GM21576 (cell line): Measurements from ENCODE around the gene SMIM7.
"Not testable (repeated sequence)": the region's sequence is repeated elsewhere in the genome, so short reads cannot be mapped to it uniquely, and the experiment has no call there.

ENCODE experiments used
- ATAC-seq: cut with Tn5 transposase; IDR thresholded peaks from one replicate; pipeline ENCODE4 v1.9.1; 2021; ENCODE audit warnings: mild to moderate bottlenecking, moderate library complexity; ENCODE audit not compliant: unreplicated experiment

SMIM7 gene

DNA sequence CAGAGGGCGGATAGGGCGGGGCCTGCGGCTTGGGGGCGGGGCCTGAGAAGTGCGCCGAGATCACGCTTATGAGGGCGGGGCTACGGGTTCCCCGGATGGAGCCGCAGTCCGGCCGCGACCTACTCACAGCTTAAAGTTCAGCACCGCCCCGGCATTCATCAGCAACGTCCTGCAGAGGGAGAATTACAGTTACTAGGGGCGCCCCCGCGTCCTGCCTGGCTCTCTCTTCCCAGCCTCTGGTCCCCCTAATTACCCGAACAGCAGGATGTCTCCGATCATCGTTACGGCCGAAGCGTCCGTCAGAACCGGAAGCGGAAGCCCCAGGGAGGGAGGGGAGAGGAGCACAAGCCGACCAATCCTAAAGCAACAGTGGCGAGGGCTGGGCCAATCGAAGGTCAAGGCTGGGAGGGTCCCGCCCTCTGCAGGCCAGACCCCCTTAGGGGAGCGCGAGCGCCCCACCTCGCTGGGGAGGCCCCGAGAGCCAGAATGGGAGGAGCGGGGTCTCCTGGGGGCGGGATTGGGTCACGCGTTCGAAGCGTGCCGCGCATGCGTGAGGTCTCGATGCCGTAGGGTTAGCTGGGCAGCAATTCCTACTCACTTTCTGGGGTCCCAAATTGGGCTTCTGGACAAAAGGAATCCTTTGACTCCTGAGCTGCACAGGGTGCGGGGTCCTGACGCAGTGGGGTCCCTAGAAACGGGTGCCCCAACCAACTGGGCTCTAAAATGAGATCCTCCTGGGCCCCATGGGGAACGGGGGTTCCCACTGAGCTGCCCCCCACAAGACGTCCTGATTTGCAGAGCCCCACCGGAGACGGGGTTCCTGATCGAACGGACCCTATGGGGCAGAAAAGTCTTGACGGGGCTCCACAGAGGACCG lies at the start of gene SMIM7:
TSS of gene SMIM7 (minus strand) at position 313 of the 877 bp plus-strand sequence. CDS start at position 279, 34 bp downstream.
- ATAC-seq: peak; percentile 84

DNA sequence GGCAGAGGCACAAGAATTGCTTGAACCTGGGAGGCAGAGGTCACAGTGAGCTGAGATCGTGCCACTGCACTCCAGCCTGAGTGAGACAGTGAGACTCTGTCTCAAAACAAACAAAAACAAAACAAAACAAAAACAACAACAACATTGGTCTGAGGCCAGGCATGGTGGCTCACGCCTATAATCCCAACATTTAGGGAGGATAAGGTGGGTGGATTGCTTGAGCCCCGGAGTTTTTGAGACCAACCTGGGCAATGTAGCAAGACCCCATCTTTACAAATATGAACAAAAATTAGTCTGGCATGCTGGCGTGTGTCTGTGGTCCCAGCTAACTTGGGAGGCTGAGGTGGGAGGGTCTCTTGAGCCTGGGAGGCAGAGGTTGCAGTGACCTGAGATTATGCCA lies 43.7 kb upstream of the SMIM7 start:
- no peak for ATAC-seq

DNA sequence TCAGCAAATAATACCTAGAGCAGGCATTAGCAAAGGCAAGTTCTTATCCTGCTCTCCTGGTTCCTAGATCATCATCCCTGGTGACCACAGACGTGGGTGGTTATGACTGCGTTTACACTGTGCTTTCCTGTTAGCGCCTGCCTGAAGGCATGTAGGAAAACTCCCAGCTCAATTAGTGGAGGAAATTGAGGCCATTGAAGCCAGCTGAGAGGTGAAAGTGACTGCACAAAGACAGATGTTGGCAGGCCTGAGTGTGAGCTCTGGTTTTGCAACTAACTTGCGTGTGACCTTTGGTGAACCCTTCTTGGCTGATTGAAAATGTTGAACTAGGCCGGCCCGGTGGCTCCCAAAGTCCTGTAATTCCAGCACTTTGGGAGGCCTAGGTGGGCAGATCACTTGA lies 42.2 kb upstream of the SMIM7 start:
- ATAC-seq: no peak

DNA sequence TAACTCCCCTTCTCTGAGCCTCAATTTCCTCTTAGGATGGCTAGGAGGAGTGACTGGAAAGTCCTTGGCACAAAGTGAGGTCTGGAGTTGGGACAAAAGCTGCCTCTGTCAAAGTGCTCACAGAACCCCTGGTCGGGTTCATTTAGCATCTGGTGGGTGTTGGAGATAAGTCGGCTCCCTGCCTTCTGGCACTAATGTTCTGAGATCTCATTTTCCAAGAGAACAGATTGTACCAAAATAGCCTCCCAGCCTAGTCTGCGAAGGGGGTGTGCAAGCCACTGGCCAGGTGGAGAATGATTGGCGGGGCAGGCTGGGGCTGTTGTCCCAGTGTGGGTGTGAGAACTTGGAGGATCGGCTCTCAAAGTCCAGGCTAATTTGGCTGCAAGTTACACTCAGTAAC lies 39.0 kb upstream of the SMIM7 start:
- no peak for ATAC-seq

DNA sequence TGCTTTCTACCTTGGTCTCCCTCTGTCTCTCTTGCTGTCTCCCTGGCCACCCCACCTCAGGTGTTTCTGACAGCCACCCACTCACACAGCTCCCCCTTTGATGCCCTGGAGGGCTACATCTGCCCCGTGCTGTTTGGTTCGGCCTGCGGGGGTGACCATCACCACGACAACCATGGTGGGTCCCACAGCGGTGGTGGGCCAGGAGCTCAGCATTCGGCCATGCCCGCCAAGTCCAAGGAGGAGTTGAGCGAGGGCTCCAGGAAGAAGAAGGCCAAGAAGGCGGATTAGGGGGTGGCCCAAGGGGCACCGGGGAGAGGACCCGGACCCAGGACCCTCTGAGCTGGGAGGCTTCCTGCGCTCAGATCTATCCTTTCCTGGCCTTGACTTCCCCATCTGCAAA lies 28.1 kb upstream of the SMIM7 start:
- ATAC-seq: no peak

DNA sequence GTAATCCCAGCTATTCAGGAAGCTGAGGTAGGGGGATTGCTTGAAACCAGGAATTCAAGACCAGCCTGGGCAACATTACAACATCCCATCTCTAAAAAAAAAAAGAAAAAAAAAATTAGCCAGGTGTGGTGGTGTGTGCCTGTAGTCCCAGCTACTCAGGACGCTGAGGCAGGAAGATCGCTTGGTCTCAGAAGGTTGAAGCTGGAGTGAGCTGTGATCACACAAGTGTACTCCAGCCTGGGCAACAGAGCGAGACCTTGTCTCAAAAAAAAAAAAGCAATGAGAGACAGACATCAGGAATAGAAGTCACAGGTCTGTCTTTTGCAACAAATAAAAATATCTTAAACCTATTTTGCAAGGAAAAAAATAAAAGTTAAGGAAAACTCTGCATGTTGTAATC lies 24.3 kb upstream of the SMIM7 start:
- ATAC-seq: no peak

DNA sequence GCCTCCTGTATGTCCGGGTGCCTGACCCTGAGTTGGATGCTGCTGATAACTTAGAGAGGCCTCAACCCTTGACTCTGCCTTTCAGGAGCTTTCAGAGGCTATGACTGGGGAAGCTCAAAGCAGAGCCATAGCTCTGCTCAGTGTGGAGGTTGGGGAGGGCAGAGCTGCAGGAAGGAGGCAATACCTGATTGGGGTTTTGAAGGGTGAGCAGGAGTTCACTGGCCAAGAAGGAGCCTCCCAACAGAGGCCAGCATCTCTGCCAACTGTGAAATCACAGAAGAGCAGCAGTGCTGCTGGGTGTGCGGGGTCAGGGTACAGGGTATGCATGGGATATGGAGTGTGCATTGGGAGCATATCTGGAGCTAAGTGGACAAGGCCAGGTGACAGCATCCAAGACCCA lies 22.6 kb upstream of the SMIM7 start:
- ATAC-seq: no peak

DNA sequence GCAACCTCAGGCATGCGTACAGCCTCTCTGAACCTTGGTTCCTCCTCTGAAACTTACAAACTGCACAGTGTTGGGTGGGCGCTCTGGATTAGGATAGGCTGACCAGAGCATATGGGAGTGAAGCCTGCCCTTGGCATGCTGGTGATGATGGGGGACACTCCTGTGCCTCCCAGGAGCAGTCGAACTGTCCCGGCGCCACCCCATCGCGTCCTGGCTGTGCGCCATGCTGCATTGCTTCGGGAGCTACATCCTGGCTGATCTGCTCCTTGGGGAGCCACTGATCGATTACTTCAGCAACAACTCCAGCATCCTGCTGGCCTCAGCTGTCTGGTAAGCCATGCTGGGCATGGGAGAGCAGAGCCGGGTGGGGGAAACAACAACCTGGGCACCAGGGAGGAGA lies 19.9 kb upstream of the SMIM7 start:
- no peak for ATAC-seq

DNA sequence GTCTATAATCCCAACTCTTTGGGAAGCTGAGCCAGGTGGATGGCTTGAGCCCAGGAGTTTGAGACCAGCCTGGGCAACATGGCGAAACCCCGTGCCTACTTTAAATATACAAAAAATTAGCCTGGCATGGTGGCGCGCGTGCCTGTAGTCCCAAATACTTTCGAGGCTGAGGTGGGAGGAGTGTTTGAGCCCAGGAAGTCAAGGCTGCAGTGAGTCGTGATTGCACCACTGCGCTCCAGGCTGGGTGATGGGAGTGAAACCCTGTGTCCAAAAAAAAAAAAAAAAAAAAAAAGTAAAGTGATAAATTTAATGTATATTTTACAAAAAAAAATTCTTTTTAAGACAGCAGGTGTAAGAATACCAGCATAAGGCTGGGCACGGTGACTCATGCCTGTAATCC lies 18.6 kb upstream of the SMIM7 start:
- ATAC-seq: no peak

DNA sequence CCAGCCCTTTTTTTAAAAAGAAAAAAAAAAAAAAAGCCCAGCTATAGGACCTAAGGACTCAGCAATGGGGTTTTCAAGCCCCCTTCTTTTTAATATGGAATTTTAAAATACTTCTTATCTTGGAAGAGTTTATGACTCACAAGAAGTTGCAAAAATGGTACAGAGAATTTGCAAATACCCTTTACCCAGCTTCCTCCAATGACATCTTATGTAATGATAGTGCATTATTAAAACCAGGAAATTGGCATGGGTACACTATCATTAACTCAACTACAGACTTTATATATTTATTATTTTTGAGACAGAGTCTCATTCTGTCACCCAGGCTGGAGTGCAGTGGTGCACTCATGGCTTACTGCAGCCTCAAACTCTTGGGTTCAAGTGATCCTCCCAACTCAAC lies 17.1 kb upstream of the SMIM7 start:
- ATAC-seq: no peak

DNA sequence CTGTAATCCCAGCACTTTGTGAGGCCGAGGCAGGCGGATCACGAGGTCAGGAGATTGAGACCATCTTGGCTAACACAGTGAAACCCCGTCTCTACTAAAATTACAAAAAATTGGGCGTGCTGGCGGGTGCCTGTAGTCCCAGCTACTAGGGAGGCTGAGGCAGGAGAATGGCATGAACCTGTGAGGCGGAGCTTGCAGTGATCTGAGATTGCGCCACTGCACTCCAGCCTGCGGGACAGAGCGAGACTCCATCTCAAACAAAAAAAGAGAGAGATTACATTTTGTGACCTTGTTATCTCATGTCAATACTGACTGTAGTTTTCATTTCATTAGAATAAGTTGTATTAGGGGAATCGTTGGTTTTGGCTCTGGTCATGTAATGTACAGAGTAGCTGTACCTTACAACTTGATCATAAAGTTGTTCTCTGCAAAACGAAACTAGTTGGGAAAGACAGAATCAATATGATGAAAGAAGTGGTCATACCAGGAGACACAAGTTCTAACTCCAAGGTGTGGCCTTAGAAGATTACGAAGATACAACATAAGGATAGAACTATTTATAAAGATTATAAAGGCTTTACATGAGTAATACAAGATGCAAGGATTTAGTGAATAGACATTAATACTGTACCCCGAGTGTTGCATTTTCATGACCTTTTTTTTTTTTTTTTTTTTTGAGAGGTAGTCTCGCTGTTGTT lies 16.3 kb upstream of the SMIM7 start:
- no peak for ATAC-seq

DNA sequence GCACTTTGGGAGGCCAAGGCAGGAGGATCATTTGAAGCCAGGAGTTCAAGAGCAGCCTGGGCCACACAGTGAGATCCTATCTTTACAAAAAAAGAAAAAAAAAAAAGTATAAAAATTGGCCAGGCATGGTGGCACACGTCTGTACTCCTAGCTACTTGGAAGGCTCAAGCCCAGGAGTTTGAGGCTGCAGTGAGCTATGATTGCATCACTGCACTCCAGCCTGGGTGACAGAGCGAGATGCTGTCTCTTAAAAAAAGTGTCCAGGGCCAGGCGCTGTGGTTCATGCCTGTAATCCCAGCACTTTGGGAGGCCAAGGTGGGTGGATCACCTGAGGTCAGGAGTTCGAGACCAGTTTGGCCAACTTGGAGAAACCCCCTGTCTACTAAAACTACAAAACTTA lies 13.9 kb upstream of the SMIM7 start:
- ATAC-seq: not testable (repeated sequence)

DNA sequence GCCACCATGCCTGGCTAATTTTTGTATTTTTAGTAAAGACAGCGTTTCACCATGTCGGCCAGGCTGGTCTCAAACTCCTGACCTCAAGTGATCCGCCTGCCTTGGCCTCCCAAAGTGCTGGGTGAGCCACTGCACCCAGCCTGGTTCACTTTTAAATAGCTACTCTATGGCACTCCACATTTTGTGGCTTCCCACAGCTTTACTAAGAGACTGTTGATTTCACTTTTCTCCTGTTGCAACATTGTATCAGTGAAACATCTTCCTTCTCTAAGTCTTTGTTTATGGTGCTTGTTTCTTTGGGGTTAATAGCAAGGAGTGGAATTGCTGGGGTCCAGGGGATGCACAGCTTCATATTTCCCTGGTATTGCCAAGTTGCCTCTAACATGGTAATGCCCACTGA lies 13.3 kb upstream of the SMIM7 start:
- ATAC-seq: no peak

DNA sequence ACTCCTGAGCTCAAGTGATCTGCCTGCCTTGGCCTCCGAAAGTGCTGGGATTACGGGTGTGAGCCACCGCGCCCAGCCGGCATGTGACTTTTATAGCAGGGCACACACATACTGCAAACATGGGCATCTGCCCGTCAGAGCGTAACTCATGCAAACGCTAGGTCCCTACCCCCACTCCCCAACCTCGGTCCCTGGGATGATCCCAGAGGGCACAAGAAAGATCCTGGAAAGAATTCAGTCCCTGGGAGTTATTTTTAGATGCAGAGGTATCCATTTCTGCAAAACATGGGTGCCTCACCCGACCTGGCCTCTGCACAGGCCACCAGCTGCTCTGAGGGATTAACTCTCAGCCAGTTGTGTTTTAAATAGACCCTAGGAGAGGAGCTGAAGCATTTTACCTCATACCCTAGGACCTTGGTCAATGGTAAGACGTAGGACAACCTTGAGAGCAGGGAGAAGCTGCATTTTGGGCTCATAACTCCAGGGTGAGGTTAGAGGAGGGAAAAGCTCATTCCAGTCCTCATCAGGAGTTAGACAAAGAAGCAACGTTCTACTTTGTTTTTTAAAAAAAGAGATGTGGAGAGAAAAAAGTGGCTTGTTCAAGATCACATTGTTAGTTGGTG lies 11.8 kb upstream of the SMIM7 start:
- no peak for ATAC-seq

DNA sequence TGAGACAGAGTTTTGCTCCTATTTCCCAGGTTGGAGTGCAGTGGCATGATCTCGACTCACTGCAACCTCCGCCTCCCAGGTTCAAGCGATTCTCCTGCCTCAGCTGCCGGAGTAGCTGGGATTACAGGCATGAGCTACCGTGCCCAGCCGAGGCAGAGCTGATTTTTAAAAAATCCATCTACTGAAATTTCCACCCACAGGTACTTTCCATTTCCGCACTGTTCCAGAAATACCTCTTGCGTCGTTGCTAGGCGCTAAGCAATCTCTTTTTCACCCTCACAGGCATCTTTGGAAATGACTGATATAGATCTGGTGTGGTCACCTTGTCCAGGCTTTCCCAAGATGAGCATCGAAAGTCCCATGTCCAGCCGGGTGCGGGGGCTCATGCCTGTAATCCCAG lies 10.3 kb upstream of the SMIM7 start:
- ATAC-seq: no peak

DNA sequence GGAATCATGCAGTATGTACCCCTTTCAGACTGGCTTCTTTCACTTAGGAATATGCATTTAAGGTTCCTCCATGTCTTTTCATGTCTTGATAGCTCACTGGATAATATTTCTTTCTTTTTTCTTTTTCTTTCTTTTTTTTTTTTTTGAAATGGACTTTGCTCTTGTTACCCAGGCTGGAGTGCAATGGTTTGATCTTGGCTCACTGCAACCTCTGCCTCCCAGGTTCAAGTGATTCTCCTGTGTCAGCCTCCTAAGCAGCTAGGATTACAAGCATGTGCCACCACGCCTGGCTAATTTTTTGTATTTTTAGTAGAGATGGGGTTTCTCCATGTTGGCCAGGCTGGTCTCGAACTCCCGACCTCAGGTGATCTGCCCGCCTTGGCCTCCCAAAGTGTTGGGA lies 8.8 kb upstream of the SMIM7 start:
- ATAC-seq: not testable (repeated sequence)

DNA sequence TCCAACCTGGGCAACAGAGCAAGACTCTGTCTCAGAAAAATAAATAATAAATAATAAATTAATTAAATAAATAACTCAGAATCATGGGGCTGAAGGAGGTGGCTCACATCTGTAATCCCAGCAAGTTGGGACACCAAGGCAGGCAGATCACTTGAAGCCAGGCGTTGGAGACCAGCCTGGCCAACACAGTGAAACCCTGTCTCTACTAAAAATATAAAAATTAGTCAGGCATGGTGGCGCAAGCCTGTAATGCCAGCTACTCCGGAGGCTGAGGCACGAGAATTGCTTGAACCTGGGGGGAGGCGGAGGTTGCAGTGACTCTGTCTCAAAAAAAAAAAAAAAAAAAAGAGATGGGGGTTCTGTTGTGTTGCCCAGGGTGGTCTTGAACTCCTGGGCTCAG lies 8.2 kb upstream of the SMIM7 start:
- no peak for ATAC-seq

DNA sequence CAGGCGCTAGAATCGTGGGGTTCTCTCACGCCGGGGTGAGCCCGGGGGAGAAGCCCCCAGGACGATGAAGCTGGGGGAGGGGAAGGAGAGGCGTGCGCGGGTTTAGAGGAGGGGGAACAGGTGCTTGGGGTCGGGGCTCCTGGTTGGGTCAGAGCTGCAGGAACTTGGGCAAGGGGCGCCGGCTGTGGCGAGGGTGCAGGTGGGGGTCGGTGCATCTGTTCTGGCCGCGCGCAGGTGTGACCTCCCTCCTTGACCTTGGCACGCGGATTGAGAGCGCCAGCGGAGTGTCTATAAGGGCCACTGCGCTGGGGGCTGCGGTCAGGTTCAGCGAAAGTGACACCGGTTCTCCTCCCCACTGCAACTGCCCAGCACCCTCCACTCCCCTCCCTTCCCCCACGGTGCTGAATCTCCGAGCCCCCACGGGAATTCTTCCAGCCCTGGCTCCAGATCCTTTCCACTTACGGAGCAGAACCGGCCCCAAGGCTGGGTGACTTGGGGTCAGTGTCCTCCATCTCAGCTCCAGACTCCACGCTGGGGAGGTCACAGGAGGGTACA lies 1.6 kb upstream of the SMIM7 start:
- no peak for ATAC-seq

DNA sequence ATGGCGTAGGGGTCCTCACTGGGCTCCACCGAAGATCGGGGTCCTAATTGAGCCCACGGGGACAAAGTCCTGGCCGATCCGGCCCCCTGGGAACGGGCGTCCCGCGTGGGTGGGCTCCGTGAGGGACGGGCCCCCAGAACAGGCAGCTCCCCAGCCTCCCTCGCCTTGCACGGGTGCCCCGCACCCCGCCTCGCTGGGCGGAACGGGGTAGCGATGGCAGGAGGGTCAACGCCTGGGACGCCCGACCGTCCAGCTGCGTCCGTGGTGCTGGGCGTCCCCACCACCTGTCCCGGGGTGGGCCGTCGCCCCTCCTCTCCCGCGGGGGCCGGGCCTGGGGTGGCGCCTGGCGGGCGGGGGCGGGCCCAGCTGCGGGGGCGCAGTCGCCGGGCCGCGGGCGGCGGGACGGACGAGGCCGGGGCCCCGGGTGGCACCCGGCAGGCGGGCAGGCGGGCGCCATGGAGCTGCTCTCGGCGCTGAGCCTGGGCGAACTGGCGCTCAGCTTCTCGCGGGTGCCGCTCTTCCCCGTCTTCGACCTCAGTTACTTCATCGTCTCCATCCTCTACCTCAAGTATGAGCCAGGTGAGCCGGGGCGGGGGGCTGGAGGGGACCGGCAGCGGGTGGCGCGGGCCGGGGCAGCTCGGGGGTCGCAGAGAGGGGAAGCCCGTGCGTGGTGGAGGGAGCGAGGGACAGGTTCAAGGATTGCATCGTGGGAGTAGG lies 977 bp upstream of the SMIM7 start, which contains the start of gene TMEM38A:
TSS of gene TMEM38A (plus strand) at position 377 of the 717 bp plus-strand sequence. CDS start at position 456, 79 bp downstream.
- ATAC-seq: peak; percentile 26

DNA sequence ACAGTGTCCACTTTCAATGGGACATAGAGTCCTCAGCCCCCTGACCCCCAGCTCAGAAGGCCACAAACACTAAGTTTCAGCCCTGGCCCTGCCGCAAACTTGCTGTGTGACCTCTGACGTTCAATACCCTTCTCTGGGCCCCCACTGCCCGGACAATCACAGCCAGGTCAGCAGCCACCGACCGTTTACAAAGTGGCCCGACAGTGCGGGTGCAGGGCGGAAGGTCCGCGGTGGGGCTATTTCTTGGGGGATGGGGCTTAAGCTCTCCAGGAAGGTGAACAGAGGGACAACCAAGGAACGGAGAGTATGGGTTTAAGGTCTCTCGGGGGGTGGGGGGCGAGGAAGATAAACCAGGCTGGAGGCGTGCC lies 496 bp downstream of the SMIM7 start:
- ATAC-seq: no peak

DNA sequence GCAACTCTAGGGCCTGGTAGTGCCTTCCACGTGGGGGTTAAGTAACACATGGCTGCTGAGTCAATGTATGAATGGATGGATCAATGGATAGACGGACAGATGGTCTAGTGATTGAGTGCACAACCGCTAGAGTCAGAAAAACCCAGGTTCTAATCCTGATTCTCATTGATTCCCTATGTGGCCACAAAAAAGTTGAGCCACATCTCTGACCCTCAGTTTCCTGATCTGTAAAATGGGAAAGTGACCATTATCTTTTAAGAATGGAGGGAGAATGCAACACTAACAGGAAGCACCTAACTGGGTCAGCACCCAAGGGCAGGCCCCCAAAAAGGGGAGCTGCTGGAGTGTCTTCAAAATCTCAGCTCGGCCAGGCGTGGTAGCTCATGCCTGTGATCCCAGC lies 2.6 kb downstream of the SMIM7 start:
- ATAC-seq: no peak
